ENCODE data around the gene PLEKHD1.
A peak's percentile ranks its signal among the peaks of the same experiment; 100 is the strongest.

Gene PLEKHD1

GRCh38 chr14:69519204-69520100 lies 34.9 kb downstream of the PLEKHD1 start:
- DNase-seq: no peak

- DNase-seq: no peak
Observed at GRCh38 chr14:69522026-69522425, 37.5 kb downstream of the PLEKHD1 start.

- DNase-seq: no peak
Observed at GRCh38 chr14:69525896-69526295, 41.4 kb downstream of the PLEKHD1 start.

DNA sequence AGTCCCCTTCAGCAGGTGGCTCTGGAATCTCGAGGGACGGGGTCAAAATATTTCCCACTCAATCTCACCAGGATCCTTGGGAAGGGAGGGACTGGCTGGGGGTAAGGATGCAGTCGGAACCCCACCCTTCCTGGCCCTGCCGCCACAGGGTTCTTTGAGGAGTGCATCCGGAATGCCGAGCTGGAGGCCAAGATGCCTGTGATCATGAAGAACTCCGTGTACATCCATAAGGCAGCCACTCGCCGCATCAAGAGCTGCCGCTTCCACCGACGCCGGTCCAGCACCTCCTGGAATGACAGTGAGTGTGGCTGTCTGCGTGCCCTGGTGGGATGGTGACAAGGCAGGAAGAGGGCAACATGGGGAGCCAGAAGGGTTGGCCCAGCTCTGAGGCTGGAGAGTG lies 43.1 kb downstream of the PLEKHD1 start:
- DNase-seq: no peak

DNA sequence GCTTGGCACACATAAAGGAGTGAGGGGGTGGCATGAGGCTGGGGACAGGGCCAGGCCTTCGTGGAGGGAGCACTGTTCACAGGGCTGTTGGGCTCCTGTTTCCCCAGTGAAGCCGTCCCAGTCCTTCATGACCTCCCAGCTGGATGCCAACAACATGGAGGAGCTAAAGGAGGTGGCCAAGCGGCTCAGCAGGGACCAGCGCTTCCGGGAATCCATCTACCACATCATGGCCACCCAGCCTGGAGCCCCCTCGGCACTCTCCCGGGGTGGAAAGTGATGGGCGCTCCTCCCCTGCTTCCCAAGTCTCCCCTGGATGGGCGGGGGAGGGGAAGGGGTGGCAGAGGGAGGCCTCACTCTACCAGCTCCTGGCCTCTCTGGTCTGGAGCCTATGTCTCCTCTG lies 43.6 kb downstream of the PLEKHD1 start:
- no peak for DNase-seq

DNA sequence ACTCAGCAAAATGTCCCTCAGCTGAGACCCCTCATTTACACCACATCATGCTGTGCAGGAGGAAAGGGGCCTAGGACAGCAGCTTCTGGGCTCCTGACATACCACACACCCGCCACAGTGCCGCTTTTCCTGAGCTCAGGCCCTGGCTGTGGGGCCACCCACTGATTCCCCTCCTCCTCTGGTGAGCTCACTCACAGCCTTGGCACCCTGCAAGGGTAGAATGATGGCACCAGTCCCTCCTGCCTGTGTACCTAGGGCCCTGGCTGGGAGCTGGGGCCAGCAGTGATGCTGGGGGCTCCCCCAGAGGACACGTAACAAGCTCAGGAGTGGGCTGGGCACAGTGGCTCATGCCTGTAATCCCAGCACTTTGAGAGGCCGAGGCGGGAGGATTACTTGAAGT lies 44.4 kb downstream of the PLEKHD1 start:
- no peak for DNase-seq

DNA sequence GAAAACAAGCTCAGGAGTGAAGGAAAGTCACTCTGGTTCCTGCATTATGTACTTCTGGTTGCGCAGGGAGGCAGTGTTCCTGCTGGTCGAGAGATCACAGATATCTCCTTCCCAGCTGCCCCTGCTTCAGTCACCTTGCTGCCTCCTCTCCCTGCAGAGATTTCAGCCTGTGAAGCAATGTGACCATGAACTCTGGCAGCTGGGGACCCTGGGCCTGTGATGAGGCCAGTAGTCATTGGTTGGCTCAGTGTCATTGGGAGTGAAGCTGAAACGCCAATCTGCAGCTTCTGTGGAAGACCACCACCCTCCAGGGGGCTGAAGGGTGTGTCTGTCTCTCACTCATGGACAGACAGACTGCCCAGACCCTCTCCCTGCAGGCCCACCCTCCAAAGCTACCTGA lies 45.0 kb downstream of the PLEKHD1 start:
- no peak for DNase-seq

DNA sequence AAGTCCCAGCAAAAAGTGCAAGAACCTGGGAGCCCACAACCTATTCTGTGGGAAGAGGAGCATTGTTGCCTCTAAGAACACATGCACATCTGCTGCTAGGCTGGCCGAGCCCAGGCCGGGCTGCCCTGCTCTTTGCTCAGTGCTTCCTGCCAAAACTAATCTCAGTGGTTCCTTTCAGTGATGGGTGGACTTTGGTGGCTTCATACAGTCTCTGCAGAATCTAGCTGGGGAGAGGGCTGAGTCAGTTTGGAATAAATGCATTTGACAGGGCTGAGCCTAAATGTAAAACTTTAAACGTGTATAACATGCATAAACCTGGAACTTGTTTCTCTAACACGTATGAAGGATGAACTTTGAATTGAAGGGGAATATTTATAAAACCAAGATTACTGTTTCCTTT lies 45.6 kb downstream of the PLEKHD1 start:
- no peak for DNase-seq

DNA sequence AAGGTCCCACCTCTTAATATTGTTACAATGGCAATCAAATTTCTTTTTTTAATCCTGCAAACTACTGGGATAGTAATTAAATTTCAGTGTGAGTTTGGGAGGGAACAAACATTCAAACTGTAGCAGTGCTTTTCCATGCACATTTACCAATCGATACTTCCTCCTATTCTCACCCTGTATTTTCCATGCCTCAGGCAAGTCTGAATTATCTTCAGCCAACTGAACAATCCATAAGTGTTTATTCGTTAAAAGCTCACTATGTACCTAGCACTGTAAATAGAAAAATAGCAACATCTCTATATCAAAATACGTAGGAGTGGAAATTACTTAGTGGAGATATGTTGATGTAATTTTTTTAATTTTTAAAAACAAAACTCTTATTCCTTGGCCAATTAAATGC lies 46.6 kb downstream of the PLEKHD1 start:
- DNase-seq: no peak

DNA sequence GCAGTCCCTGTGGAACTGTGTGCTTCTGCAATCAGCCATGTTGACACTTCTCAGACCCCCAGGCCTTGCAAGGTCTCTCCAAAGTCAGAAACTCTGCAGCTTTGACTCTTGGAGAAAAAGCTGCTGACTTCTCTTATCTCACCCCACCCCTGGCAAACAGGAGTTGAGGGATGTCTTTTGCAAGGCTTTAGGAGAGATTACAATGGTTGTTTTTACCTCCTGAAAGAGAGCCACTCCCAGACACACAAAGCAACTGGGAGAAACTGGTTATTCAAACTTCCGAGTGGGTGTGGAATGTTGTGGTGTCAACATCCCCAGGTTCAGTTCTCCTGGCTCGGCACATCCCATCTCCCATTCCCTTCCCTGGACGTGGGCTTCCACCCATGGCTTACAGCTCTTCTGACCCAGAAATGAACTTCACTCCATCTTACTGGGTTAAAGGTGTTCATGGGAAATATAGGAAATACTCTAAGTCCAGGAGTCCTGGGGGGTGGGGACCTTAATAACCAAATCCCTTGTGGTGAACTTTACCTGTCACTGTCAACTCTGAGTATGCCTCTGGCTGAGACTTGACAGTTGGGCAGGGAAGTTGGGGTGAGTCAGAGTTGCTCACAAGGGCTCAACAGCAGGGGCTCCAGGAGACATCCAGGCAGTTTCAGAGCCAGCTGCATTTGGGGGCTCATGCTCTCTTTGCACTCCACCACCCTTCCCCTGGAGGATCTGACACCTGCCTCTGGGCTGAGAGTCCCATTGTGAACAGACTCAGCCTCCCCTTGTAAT lies 48.2 kb downstream of the PLEKHD1 start:
- no peak for DNase-seq

DNA sequence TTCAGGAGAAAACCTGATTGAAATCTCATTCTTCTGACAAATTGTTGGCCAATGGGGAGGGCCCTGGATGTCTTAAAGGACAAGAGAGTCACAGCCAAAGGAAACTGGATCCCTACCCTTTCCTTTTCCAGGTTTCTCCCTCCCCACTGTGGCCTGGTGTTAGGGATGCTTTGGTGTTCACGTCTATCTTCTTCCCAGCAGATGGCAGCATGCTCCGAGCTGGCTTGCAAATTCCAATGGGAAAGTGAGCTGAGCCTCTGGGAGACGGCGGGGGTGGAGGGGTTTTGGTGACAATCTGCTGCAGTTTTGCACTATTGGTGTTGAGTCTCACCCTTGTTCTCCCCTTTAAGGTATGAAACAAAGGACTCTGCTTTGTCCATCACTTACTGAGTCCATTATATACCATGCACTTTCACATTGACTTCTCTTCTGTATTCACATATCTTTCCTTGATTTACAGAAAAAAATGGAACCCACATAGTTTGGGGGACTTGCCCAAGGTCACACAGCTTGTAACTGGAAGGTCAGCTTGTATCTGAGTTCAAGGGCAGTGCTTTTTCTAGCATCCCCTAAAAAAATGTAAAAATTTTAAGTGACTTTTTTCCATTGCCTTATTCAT lies 50.8 kb downstream of the PLEKHD1 start:
- peak; percentile 12 for DNase-seq

DNA sequence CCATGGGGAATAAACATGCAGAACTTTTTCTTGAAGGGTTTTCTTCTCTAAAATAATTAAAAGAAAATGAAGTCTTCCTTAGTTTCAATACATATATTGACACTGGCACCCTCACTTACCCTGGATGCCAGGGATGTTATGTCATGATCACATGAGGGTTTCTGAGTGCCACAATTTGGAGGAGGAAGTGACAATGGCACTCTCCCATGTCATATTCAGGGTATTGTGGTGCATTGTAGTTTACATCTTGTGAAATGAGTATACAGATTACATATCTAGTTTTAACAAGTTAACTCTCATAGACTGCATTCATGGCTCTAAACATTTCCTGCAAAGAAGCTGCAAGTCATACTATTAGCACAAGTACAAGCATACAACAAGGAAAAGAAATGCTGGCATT lies 52.4 kb downstream of the PLEKHD1 start:
- no peak for DNase-seq

GRCh38 chr14:69537900-69538299 lies 53.4 kb downstream of the PLEKHD1 start:
- DNase-seq: no peak

- DNase-seq: no peak
Observed at GRCh38 chr14:69538766-69539165, 54.2 kb downstream of the PLEKHD1 start.

GRCh38 chr14:69539631-69540410 lies 55.3 kb downstream of the PLEKHD1 start:
- DNase-seq: no peak

GRCh38 chr14:69540654-69541335 lies 56.3 kb downstream of the PLEKHD1 start:
- no peak for DNase-seq

DNA sequence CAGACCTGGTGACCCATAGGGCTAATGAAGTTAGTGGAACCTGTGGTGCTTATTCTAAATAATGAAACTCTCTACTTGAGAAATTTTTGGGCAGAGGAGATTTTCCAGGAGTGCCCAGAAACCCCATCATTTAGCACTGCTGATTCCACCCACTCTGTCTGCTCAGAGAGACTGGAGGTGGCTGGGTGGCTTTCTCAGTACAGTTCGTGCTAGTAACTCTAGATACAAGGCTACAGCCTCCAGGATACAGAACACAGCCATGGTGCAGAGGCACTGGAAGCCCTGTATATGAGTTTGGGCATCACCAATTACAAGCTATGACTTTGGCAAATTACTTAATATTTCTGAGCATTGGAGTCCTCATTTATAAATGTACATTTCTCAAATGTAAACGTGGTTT lies 57.8 kb downstream of the PLEKHD1 start:
- DNase-seq: no peak

DNA sequence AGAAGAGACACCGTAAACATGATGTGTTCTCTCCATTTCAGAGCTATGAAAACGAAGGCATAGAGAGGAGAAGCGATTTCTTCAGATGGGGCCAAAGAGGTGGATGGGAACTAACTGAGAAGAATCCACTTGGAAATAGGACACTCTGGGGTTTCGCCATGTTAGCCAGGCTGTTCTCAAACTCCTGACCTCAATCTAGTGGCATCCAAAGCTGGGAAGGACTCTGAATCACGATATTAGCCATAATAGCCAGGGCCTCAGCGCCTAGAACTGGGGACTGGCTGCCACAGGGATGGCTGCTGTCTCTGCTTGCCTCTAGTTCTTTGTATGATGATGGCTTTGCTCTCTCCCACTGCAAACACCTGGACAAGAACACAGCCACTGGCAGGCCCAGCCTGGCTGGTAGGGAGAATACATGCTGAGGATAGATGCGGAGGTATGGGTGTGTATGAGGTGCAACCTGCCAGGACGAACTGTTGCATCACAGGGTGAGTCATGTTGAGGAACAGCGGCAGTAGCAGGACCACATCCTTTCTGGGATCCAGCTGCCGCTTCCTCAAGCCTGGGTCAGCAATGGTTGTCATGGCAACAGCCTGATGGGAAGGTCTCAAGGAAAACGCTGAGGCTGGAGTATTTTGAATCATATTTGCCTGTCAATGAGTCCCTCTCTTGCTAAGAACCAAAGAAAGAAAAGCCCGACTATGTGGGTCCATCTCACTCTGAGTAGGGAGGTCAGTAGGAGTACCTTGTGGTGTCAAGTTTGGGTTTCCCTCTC lies 59.0 kb downstream of the PLEKHD1 start:
- no peak for DNase-seq

- DNase-seq: no peak
Observed at GRCh38 chr14:69547701-69548348, 63.3 kb downstream of the PLEKHD1 start.

- no peak for DNase-seq
Observed at GRCh38 chr14:69548566-69548965, 64.0 kb downstream of the PLEKHD1 start.

- DNase-seq: no peak
Observed at GRCh38 chr14:69551511-69551910, 67.0 kb downstream of the PLEKHD1 start.
